HG02759 (cell line): ENCODE data around the gene SLC39A12.
"Not testable (repeated sequence)": the region's sequence is repeated elsewhere in the genome, so short reads cannot be mapped to it uniquely, and the experiment has no call there.

Experiments used
- ATAC-seq: cut with Tn5 transposase; IDR thresholded peaks from one replicate; pipeline ENCODE4 v1.9.1; 2021; ENCODE audit warnings: mild to moderate bottlenecking, moderate library complexity; ENCODE audit not compliant: unreplicated experiment

The SLC39A12 gene

GRCh38 chr10:17951868-17952371 lies at the start of gene SLC39A12:
Gene SLC39A12 (plus strand): TSS chr10:17951918. CDS start chr10:17953277, 1,359 bp downstream.
- ATAC-seq, result no peak

DNA sequence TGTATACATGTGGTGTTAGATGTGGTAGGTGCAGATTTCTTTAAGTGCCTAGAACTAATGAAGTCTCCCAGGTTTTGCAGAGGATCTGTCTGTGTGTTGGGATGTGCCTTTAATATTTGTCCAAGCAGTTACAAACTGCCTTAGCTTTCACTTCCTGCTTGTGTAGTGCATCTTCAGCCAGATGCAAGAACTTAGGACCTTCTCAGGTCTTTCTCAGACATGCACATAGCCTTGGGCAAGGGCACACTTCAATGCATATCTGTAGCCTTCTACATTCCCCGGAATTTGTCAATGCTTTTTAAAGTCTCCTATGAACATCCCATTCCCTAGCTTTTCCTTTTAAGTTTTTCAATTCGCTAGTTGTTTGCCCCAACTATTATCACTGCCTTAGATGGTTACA lies 47.2 kb upstream of the SLC39A12 start:
- no peak for ATAC-seq

DNA sequence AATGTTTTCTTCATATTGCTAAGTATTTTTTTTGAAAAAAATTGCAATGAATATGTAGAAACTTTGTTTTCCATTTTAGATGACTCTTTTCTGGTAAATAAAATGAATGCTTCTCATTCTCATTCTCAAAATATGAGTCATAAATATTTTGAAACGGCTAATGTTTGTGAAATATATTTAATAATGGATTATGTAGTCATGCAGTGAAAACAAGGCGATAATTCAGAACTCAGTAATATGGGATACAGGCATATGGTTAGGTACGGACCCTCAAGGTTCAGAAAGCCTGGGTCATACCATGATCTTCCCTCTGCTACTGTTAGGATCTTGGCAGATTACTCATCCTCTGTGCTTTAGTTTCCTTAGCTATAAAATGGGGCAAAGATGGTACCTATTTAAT lies 46.2 kb upstream of the SLC39A12 start:
- ATAC-seq, result no peak

GRCh38 chr10:17906002-17906401 lies 45.7 kb upstream of the SLC39A12 start:
- no peak for ATAC-seq

GRCh38 chr10:17907641-17908040 lies 44.1 kb upstream of the SLC39A12 start:
- ATAC-seq, result no peak

DNA sequence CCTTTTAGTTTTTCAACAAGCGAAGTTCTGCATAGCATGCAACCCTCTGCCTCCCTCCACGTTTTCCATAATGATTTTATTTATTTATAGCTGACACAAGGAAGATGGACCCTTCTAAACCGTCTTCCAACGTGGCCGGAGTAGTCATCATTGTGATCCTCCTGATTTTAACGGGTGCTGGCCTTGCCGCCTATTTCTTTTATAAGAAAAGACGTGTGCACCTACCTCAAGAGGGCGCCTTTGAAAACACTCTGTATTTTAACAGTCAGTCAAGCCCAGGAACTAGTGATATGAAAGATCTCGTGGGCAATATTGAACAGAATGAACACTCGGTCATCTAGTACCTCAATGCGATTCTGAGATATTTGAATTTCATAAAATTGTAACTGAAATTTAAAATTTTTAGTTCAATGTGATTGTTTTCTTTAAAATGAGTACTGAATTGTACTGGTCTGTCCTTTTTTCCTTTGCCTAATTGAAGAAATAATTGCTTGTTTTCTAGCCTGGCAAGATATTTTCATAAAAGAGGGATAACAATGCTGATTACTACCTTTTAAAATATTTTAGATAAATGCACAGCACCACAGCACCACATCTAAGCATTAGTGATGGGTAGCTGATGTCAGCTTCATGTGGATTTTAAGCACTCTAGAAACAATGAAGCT lies 41.5 kb upstream of the SLC39A12 start:
- ATAC-seq, result peak; percentile 60

- no peak for ATAC-seq
These were observed 39.0 kb upstream of the SLC39A12 start for GRCh38 chr10:17912754-17913153.

GRCh38 chr10:17913604-17914003 lies 38.1 kb upstream of the SLC39A12 start:
- no peak for ATAC-seq

GRCh38 chr10:17914169-17915045 lies 37.3 kb upstream of the SLC39A12 start:
- no peak for ATAC-seq

DNA sequence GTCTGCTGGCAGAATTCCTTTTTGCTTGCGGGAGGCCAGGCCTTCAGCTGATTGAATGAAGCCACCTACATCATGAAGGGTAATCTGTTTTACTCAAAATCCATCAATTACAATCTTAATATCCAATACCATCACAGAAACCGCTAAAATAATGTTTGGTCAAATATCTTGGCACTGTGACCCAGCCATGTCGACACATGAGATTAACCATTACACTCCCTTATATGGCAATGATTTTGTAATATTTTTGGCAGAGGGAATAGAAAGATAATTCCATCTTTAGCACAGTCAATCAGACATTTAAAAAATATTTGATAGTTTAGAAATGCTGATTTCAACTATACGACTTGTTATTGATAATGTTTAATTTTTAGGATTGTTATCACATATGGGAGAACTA lies 36.5 kb upstream of the SLC39A12 start:
- no peak for ATAC-seq

- ATAC-seq, result no peak
These were observed 33.4 kb upstream of the SLC39A12 start for GRCh38 chr10:17918187-17918903.

GRCh38 chr10:17921378-17921777 lies 30.3 kb upstream of the SLC39A12 start:
- no peak for ATAC-seq

DNA sequence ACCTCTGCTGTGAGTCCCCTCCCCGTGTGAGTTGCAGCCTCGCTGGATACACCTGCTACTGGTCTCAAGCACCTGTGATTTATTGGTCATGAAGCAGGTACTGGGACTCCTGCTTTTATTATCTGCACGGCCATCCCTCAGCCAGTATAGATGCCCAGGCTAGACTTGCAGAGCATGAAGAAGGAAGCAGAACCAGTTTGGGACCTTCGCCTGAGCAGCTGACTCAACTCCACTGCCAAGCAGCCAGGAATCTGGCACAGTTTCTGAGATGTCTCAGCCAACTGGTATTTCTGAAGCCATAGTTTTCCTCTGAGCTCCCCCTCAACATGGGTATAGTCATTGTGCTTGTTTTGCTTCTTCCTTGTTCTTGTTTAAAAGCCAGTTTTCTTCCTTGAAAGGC lies 28.0 kb upstream of the SLC39A12 start:
- ATAC-seq, result no peak

GRCh38 chr10:17943033-17943745 lies 8.5 kb upstream of the SLC39A12 start:
- no peak for ATAC-seq

DNA sequence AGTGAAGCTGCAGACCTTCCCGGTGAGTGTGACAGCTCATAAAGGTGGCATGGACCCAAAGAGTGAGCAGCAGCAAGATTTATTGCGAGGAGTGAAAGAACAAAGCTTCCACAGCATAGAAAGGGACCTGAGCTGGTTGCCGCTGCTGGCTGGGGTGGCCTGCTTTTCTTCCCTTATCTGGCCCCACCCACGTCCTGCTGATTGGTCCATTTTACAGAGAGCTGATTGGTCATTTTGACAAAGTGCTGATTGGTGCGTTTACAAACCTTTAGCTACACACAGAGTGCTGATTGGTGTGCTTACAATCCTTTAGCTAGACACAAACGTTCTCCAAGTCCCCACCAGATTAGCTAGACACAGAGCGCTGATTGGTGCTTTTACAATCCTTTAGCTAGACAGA lies 1.4 kb upstream of the SLC39A12 start:
- not testable (repeated sequence) for ATAC-seq

GRCh38 chr10:17950726-17951125 lies 992 bp upstream of the SLC39A12 start:
- no peak for ATAC-seq

- ATAC-seq, result not testable (repeated sequence)
These were observed 2.7 kb downstream of the SLC39A12 start for GRCh38 chr10:17954372-17954771.

DNA sequence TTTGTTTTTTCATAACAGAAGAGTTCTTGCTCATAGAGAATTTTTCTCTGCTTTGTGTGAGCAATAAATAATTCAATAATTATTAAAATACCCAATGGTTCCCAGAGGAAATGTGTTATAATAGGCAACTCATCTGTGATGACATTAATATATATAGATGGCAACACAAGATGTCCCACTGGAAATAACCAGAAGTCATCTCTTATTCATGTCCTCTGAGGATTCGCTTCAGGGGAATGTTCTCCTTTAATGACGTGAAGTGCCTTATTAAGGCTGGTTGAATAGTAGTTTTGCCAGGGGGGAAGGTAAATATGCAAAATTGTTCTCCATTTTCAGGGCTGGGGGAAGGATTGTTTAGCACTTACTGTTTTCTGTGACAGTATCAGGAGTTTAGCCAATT lies 3.1 kb downstream of the SLC39A12 start:
- no peak for ATAC-seq

DNA sequence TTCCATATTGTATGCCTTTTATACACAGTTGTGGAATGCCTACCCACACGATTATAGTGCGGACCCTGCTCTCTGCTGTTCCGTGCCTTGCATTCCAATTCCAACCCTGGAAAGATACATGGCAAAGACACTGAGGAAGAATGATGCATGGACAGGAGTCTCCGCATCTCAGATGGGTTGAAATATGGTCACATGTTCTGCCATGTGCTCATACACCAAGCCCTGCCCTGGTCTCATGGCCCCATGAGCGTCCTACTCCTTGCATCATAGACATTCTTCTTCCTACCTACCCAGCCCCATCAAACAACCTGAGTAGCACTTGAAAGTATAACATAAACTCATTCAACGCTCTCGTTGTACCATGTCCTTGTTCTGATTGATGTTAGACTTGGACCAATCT lies 6.3 kb downstream of the SLC39A12 start:
- ATAC-seq, result no peak

DNA sequence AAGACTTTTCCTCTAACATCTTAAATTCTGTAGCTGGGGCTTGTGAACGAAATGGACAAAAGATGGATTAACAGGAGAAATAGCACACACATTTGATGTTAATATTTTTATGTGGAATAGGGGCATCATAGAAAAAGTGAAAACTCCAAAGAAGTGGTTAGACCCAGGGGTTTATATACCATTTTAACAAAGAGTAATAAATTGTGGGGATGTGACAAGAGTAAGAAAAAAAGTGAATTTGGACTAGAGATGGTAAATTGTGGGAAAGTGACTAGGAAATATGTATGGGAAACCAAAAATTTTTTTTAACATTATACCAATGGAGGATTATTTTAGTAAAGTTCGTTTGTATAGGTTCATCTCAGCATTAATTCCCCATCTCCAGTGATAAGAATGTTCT lies 8.2 kb downstream of the SLC39A12 start:
- no peak for ATAC-seq
